Type B pancreatic cell (in vitro differentiated cells): Measurements from ENCODE around the gene B3GNT3. TPM values are rescaled to one million over a fixed set of nuclear protein-coding genes. Genes with fewer than 3 reads are reported as not detected.

Source experiments
- DNase-seq: peaks from one replicate; pipeline ENCODE4 v3.0.0; 2021; ENCODE audit warnings: mixed read lengths; ENCODE audit not compliant: unreplicated experiment; ENCODE audit errors: extremely low spot score
- H3K27ac Mint-ChIP-seq: 2 replicates; pipeline ENCODE4 v1.8.0; 2021; ENCODE audit warnings: mild to moderate bottlenecking, mixed read lengths
- H3K27me3 Mint-ChIP-seq: 2 replicates; pipeline ENCODE4 v1.8.0; 2021; ENCODE audit warnings: mixed read lengths
- H3K36me3 Mint-ChIP-seq: 2 replicates; pipeline ENCODE4 v1.8.0; 2021; ENCODE audit warnings: mixed read lengths
- H3K4me1 Mint-ChIP-seq: one replicate; pipeline ENCODE4 v1.8.0; 2021; ENCODE audit warnings: mixed read lengths; ENCODE audit not compliant: unreplicated experiment
- H3K4me3 Mint-ChIP-seq: 2 replicates; pipeline ENCODE4 v1.8.0; 2021; ENCODE audit warnings: mild to moderate bottlenecking, mixed read lengths
- H3K9me3 Mint-ChIP-seq: 2 replicates; pipeline ENCODE4 v1.8.0; 2021; ENCODE audit warnings: mixed read lengths
- CTCF ChIP-seq: fragments of 200-600 bp; sonication (generic); conservative IDR thresholded peaks from 2 replicates; pipeline ENCODE4 v1.5.0; 2021; ENCODE audit warnings: antibody characterized with exemption, mild to moderate bottlenecking
- total RNA-seq: library from RNA; stranded (reverse); gene quantifications from 2 replicates; pipeline ENCODE4 v1.2.1, GENCODE V29; 2021; ENCODE audit warnings: low replicate concordance

Gene B3GNT3
- total RNA-seq, 1 donor from 2014 or later: 12.3 TPM

- H3K9me3 Mint-ChIP-seq: no peaks in the 10 kb centered on the region
- no peaks in the 10 kb centered on the region for H3K27me3 Mint-ChIP-seq
- no peak overlapping the region for H3K4me3 Mint-ChIP-seq
- no peak for DNase-seq
- H3K36me3 Mint-ChIP-seq: no peaks in the 10 kb centered on the region
- H3K4me1 Mint-ChIP-seq: peaks cover 17% of the 10 kb centered on the region
- TF ChIP-seq CTCF: no peak
- no peak overlapping the region for H3K27ac Mint-ChIP-seq
These were observed 39.5 kb upstream of the B3GNT3 start for GRCh38 chr19:17755443-17755890.

- no peak for TF ChIP-seq CTCF
- H3K27me3 Mint-ChIP-seq: no peaks in the 10 kb centered on the region
- H3K9me3 Mint-ChIP-seq: no peaks in the 10 kb centered on the region
- H3K36me3 Mint-ChIP-seq: no peaks in the 10 kb centered on the region
- H3K27ac Mint-ChIP-seq: no peak overlapping the region
- no peak overlapping the region for H3K4me3 Mint-ChIP-seq
- H3K4me1 Mint-ChIP-seq: peaks cover 17% of the 10 kb centered on the region
- no peak for DNase-seq
These were observed 38.8 kb upstream of the B3GNT3 start for GRCh38 chr19:17755977-17756670.

- Mint-ChIP-seq H3K9me3 (no peaks in the 10 kb centered on the region), H3K36me3 (no peaks in the 10 kb centered on the region), H3K27ac (no peak overlapping the region), H3K4me3 (no peak overlapping the region), H3K27me3 (no peaks in the 10 kb centered on the region), H3K4me1 (peaks cover 17% of the 10 kb centered on the region)
- no peak for TF ChIP-seq CTCF
- no peak for DNase-seq
These were observed 37.8 kb upstream of the B3GNT3 start for GRCh38 chr19:17757125-17757524.

- no peak for TF ChIP-seq CTCF
- Mint-ChIP-seq H3K27ac (no peak overlapping the region), H3K4me1 (peaks cover 17% of the 10 kb centered on the region), H3K27me3 (no peaks in the 10 kb centered on the region), H3K4me3 (no peak overlapping the region), H3K9me3 (no peaks in the 10 kb centered on the region), H3K36me3 (no peaks in the 10 kb centered on the region)
- no peak for DNase-seq
These were observed 36.4 kb upstream of the B3GNT3 start for GRCh38 chr19:17758515-17758914.

GRCh38 chr19:17761148-17761547 lies 33.8 kb upstream of the B3GNT3 start:
- DNase-seq: no peak
- no peak for TF ChIP-seq CTCF
- H3K4me1 Mint-ChIP-seq: peaks cover 5% of the 10 kb centered on the region
- H3K36me3 Mint-ChIP-seq: no peaks in the 10 kb centered on the region
- no peak overlapping the region for H3K27ac Mint-ChIP-seq
- no peaks in the 10 kb centered on the region for H3K27me3 Mint-ChIP-seq
- H3K4me3 Mint-ChIP-seq: no peak overlapping the region
- H3K9me3 Mint-ChIP-seq: no peaks in the 10 kb centered on the region
